ENCODE data around the gene SLC6A15.

Gene SLC6A15

GRCh38 chr12:84874825-84875139, 37.8 kb downstream of the SLC6A15 start:
- Histone ChIP-seq H3K4me3 (ENCODE audit: low read depth, low read length) (no peak overlapping the region), H3K9ac (ENCODE audit: low read length) (no peak overlapping the region), H3K27me3 (ENCODE audit: control insufficient read depth, insufficient read depth, low read length) (no peaks in the 10 kb centered on the region)

GRCh38 chr12:84874125-84874824, 38.3 kb downstream of the SLC6A15 start:
- no peaks in the 10 kb centered on the region for H3K36me3 ChIP-seq (ENCODE audit: control insufficient read depth, insufficient read depth, low read length)
- H3K4me3 ChIP-seq (ENCODE audit: low read depth, low read length): no peak overlapping the region
- no peak overlapping the region for H3K27ac ChIP-seq (ENCODE audit: low read depth, low read length)
- no peaks in the 10 kb centered on the region for H3K27me3 ChIP-seq (ENCODE audit: control insufficient read depth, insufficient read depth, low read length)
- H3K9ac ChIP-seq (ENCODE audit: low read length): no peak overlapping the region
- H3K9me3 ChIP-seq (ENCODE audit: control insufficient read depth, insufficient read depth, low read depth, low read length): no peaks in the 10 kb centered on the region
- H3K4me1 ChIP-seq (ENCODE audit: control insufficient read depth, insufficient read depth, low read length): no peaks in the 10 kb centered on the region

More at GRCh38 chr12:84874825-84875139, 37.8 kb downstream of the SLC6A15 start:
- Histone ChIP-seq H3K9me3 (ENCODE audit: control insufficient read depth, insufficient read depth, low read depth, low read length) (no peaks in the 10 kb centered on the region), H3K27ac (ENCODE audit: low read depth, low read length) (no peak overlapping the region), H3K4me1 (ENCODE audit: control insufficient read depth, insufficient read depth, low read length) (no peaks in the 10 kb centered on the region), H3K36me3 (ENCODE audit: control insufficient read depth, insufficient read depth, low read length) (no peaks in the 10 kb centered on the region)

GRCh38 chr12:84862186-84862585, 50.4 kb downstream of the SLC6A15 start:
- no peaks in the 10 kb centered on the region for H3K36me3 ChIP-seq (ENCODE audit: control insufficient read depth, insufficient read depth, low read length)
- H3K9ac ChIP-seq (ENCODE audit: low read length): no peak overlapping the region
- H3K4me1 ChIP-seq (ENCODE audit: control insufficient read depth, insufficient read depth, low read length): no peaks in the 10 kb centered on the region
- no peaks in the 10 kb centered on the region for H3K27me3 ChIP-seq (ENCODE audit: control insufficient read depth, insufficient read depth, low read length)
- no peak overlapping the region for H3K4me3 ChIP-seq (ENCODE audit: low read depth, low read length)
- H3K27ac ChIP-seq (ENCODE audit: low read depth, low read length): no peak overlapping the region
- no peaks in the 10 kb centered on the region for H3K9me3 ChIP-seq (ENCODE audit: control insufficient read depth, insufficient read depth, low read depth, low read length)

- Histone ChIP-seq H3K27ac (ENCODE audit: low read depth, low read length) (no peak overlapping the region), H3K36me3 (ENCODE audit: control insufficient read depth, insufficient read depth, low read length) (no peaks in the 10 kb centered on the region), H3K9ac (ENCODE audit: low read length) (no peak overlapping the region)
Observed at GRCh38 chr12:84860718-84861117, 51.9 kb downstream of the SLC6A15 start.

GRCh38 chr12:84858796-84859195, 53.8 kb downstream of the SLC6A15 start:
- no peaks in the 10 kb centered on the region for H3K9me3 ChIP-seq (ENCODE audit: control insufficient read depth, insufficient read depth, low read depth, low read length)

More at GRCh38 chr12:84860718-84861117, 51.9 kb downstream of the SLC6A15 start:
- Histone ChIP-seq H3K27me3 (ENCODE audit: control insufficient read depth, insufficient read depth, low read length) (no peaks in the 10 kb centered on the region), H3K9me3 (ENCODE audit: control insufficient read depth, insufficient read depth, low read depth, low read length) (no peaks in the 10 kb centered on the region), H3K4me1 (ENCODE audit: control insufficient read depth, insufficient read depth, low read length) (no peaks in the 10 kb centered on the region), H3K4me3 (ENCODE audit: low read depth, low read length) (no peak overlapping the region)

GRCh38 chr12:84857525-84858208, 54.9 kb downstream of the SLC6A15 start:
- H3K4me3 ChIP-seq (ENCODE audit: low read depth, low read length): no peak overlapping the region
- H3K27ac ChIP-seq (ENCODE audit: low read depth, low read length): no peak overlapping the region
- H3K27me3 ChIP-seq (ENCODE audit: control insufficient read depth, insufficient read depth, low read length): no peaks in the 10 kb centered on the region
- no peaks in the 10 kb centered on the region for H3K4me1 ChIP-seq (ENCODE audit: control insufficient read depth, insufficient read depth, low read length)
- H3K9me3 ChIP-seq (ENCODE audit: control insufficient read depth, insufficient read depth, low read depth, low read length): no peaks in the 10 kb centered on the region
- no peak overlapping the region for H3K9ac ChIP-seq (ENCODE audit: low read length)
- H3K36me3 ChIP-seq (ENCODE audit: control insufficient read depth, insufficient read depth, low read length): no peaks in the 10 kb centered on the region

More at GRCh38 chr12:84858796-84859195, 53.8 kb downstream of the SLC6A15 start:
- H3K27ac ChIP-seq (ENCODE audit: low read depth, low read length): no peak overlapping the region
- H3K4me3 ChIP-seq (ENCODE audit: low read depth, low read length): no peak overlapping the region
- H3K36me3 ChIP-seq (ENCODE audit: control insufficient read depth, insufficient read depth, low read length): no peaks in the 10 kb centered on the region
- no peaks in the 10 kb centered on the region for H3K4me1 ChIP-seq (ENCODE audit: control insufficient read depth, insufficient read depth, low read length)
- H3K27me3 ChIP-seq (ENCODE audit: control insufficient read depth, insufficient read depth, low read length): no peaks in the 10 kb centered on the region
- H3K9ac ChIP-seq (ENCODE audit: low read length): no peak overlapping the region

- Histone ChIP-seq H3K9me3 (ENCODE audit: control insufficient read depth, insufficient read depth, low read depth, low read length) (no peaks in the 10 kb centered on the region), H3K9ac (ENCODE audit: low read length) (no peak overlapping the region), H3K4me1 (ENCODE audit: control insufficient read depth, insufficient read depth, low read length) (no peaks in the 10 kb centered on the region), H3K27ac (ENCODE audit: low read depth, low read length) (no peak overlapping the region), H3K4me3 (ENCODE audit: low read depth, low read length) (no peak overlapping the region), H3K36me3 (ENCODE audit: control insufficient read depth, insufficient read depth, low read length) (no peaks in the 10 kb centered on the region), H3K27me3 (ENCODE audit: control insufficient read depth, insufficient read depth, low read length) (no peaks in the 10 kb centered on the region)
Observed at GRCh38 chr12:84856156-84856900, 56.3 kb downstream of the SLC6A15 start.

GRCh38 chr12:84843593-84844144, 68.9 kb downstream of the SLC6A15 start:
- no peak overlapping the region for H3K4me3 ChIP-seq (ENCODE audit: low read depth, low read length)
- no peaks in the 10 kb centered on the region for H3K27me3 ChIP-seq (ENCODE audit: control insufficient read depth, insufficient read depth, low read length)
- no peaks in the 10 kb centered on the region for H3K4me1 ChIP-seq (ENCODE audit: control insufficient read depth, insufficient read depth, low read length)
- no peak overlapping the region for H3K9ac ChIP-seq (ENCODE audit: low read length)
- H3K36me3 ChIP-seq (ENCODE audit: control insufficient read depth, insufficient read depth, low read length): no peaks in the 10 kb centered on the region
- H3K9me3 ChIP-seq (ENCODE audit: control insufficient read depth, insufficient read depth, low read depth, low read length): no peaks in the 10 kb centered on the region
- H3K27ac ChIP-seq (ENCODE audit: low read depth, low read length): no peak overlapping the region

- Histone ChIP-seq H3K9ac (ENCODE audit: low read length) (no peak overlapping the region), H3K27ac (ENCODE audit: low read depth, low read length) (no peak overlapping the region), H3K9me3 (ENCODE audit: control insufficient read depth, insufficient read depth, low read depth, low read length) (no peaks in the 10 kb centered on the region), H3K4me1 (ENCODE audit: control insufficient read depth, insufficient read depth, low read length) (no peaks in the 10 kb centered on the region), H3K27me3 (ENCODE audit: control insufficient read depth, insufficient read depth, low read length) (no peaks in the 10 kb centered on the region), H3K36me3 (ENCODE audit: control insufficient read depth, insufficient read depth, low read length) (no peaks in the 10 kb centered on the region), H3K4me3 (ENCODE audit: low read depth, low read length) (no peak overlapping the region)
Observed at GRCh38 chr12:84842406-84843013, 70.1 kb downstream of the SLC6A15 start.

- Histone ChIP-seq H3K9me3 (ENCODE audit: control insufficient read depth, insufficient read depth, low read depth, low read length) (no peaks in the 10 kb centered on the region), H3K27ac (ENCODE audit: low read depth, low read length) (no peak overlapping the region), H3K4me3 (ENCODE audit: low read depth, low read length) (no peak overlapping the region), H3K36me3 (ENCODE audit: control insufficient read depth, insufficient read depth, low read length) (no peaks in the 10 kb centered on the region), H3K27me3 (ENCODE audit: control insufficient read depth, insufficient read depth, low read length) (no peaks in the 10 kb centered on the region), H3K4me1 (ENCODE audit: control insufficient read depth, insufficient read depth, low read length) (no peaks in the 10 kb centered on the region), H3K9ac (ENCODE audit: low read length) (no peak overlapping the region)
Observed at GRCh38 chr12:84841591-84841990, 71.0 kb downstream of the SLC6A15 start.

Data from HUES6 (cell line).